Right lobe of liver (tissue), 6 donors: ENCODE results near the gene SLC24A4. TPM values are rescaled to one million over a fixed set of nuclear protein-coding genes. Genes with fewer than 3 reads are reported as not detected.

Experiments
- ATAC-seq, 4 donors: fragments of 200-7000 bp; cut with Tn5 transposase; one replicate each; pipeline ENCODE4 v1.9.1; 2020; ENCODE audit warnings: mild to moderate bottlenecking in 4 of 4, moderate library complexity in 4 of 4
- DNase-seq, 3 donors: peaks; one replicate each; pipeline ENCODE4 v3.0.0-alpha.2; 2020
- H3K27ac ChIP-seq, 3 donors: fragments of 200-600 bp; one replicate each; pipeline ENCODE4 v1.8.0; 2022
- H3K27me3 ChIP-seq, 2 donors: fragments of 200-600 bp; one replicate each; pipeline ENCODE4 v1.8.0; 2022
- H3K36me3 ChIP-seq, 4 donors: fragments of 200-600 bp; sonication (generic) in 1 of 4; one replicate each; pipeline versions ENCODE4 v1.5.1 to v1.8.0; 2017 to 2022; ENCODE audit warnings: control low read depth in 1 of 4
- H3K4me1 ChIP-seq, 4 donors: fragments of 200-600 bp; sonication (generic) in 1 of 4; one replicate each; pipeline versions ENCODE4 v1.5.1 to v1.8.0; 2017 to 2022; ENCODE audit warnings: control low read depth in 1 of 4
- H3K4me3 ChIP-seq, 3 donors: fragments of 200-600 bp; one replicate each; pipeline ENCODE4 v1.8.0; 2022
- H3K9me3 ChIP-seq, 4 donors: fragments of 200-600 bp; sonication (generic) in 1 of 4; one replicate each; pipeline versions ENCODE4 v1.5.1 to v1.8.0; 2017 to 2022; ENCODE audit warnings: control low read depth in 1 of 4
- POLR2A ChIP-seq: fragments of 450-650 bp; IDR thresholded peaks from one replicate; pipeline ENCODE4 v1.6.1; 2017; ENCODE audit warnings: antibody characterized with exemption, mild to moderate bottlenecking
- WGBS: methylation state at CpG from one replicate; pipeline ENCODE4 v1.1.6; 2018; ENCODE audit warnings: low coverage, low lambda C conversion rate; ENCODE audit not compliant: insufficient coverage; ENCODE audit errors: missing lambda C conversion rate; 5-methylcytosine and 5-hydroxymethylcytosine counted together
- intact Hi-C, 2 donors: fragments of 100-400 bp; cut with DNase I; formaldehyde crosslinking; loops; one replicate each; pipeline versions ENCODE4 v1.11.2 to v1.14.1; 2022
- total RNA-seq, 6 experiments: library from RNA; depleted of rRNA in 2 of 6; stranded (reverse); fragments of >200 nt in 2 of 6; fragmentation: NEBNext Ultra II Directional in 3 of 6; extraction: Animal tissue kit (Norgen Biotek cat#: 25700) in 3 of 6; gene quantifications; one replicate each; pipeline versions ENCODE4 v1.1.0 to v1.2.4, GENCODE V29; 2016 to 2023
- TF ChIP-seq, protein P1 (sequence below), 4 donors: fragments of 200-600 bp in 3 of 4; fragments of 450-650 bp in 1 of 4; IDR thresholded peaks; one replicate each; pipeline versions ENCODE4 v1.5.1 to v1.8.0; 2016 to 2022; ENCODE audit warnings: antibody characterized with exemption in 4 of 4, mild to moderate bottlenecking in 2 of 4
- donor health status: DM: no; HTN: yes; CAD: no.
- donor health status: DM: no; HTN: no; CAD: no.
- donor health status: DM: no; HTN: no; CAD: no.
- donor health status: DM: no; HTN: yes; CAD: no.
- donor health status: DM: no; HTN: yes; CAD: no.

The SLC24A4 gene
- total RNA-seq, 6 experiments from 2014 or later = 0.06 to 0.29 (median 0.21) TPM

DNA sequence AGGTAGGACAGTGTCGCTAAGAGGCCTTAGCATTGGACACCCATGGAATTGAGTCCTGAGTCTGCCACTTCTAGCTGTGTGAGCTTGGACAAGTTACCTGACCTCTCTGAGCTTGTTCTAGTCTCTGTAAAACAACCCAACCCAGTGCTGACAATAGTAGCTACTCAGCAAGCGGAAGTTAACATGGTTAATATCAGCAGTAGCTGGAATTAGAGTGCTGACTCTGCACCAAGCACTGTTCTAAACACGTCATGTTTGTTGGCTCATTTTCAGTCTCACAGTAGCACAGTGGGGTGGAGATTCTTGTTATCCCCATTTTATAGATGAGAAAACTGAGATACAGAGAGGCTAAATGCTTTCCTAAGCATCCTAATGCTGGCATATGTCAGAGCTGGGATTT, 143.1 kb downstream of the SLC24A4 start:
- H3K4me3 ChIP-seq = no peak overlapping the region
- 68% methylated on average over 3 of the region's 3 CpGs for WGBS
- no peak overlapping the region for H3K27ac ChIP-seq
- ATAC-seq = peak; percentile 60 to 77 (median 66)
- peaks cover 0 to 3% (median 0%) of the 10 kb centered on the region in 4 donors for H3K4me1 ChIP-seq
- TF ChIP-seq POLR2A = no peak
- TF ChIP-seq, protein P1, sequence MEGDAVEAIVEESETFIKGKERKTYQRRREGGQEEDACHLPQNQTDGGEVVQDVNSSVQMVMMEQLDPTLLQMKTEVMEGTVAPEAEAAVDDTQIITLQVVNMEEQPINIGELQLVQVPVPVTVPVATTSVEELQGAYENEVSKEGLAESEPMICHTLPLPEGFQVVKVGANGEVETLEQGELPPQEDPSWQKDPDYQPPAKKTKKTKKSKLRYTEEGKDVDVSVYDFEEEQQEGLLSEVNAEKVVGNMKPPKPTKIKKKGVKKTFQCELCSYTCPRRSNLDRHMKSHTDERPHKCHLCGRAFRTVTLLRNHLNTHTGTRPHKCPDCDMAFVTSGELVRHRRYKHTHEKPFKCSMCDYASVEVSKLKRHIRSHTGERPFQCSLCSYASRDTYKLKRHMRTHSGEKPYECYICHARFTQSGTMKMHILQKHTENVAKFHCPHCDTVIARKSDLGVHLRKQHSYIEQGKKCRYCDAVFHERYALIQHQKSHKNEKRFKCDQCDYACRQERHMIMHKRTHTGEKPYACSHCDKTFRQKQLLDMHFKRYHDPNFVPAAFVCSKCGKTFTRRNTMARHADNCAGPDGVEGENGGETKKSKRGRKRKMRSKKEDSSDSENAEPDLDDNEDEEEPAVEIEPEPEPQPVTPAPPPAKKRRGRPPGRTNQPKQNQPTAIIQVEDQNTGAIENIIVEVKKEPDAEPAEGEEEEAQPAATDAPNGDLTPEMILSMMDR (IDR thresholded peaks at IDR 0.05) = no peak
- H3K36me3 ChIP-seq = no peaks in the 10 kb centered on the region
- no peaks in the 10 kb centered on the region for H3K27me3 ChIP-seq
- no peak for DNase-seq
- intact Hi-C loops = no loop called here
- H3K9me3 ChIP-seq = no peaks in the 10 kb centered on the region

DNA sequence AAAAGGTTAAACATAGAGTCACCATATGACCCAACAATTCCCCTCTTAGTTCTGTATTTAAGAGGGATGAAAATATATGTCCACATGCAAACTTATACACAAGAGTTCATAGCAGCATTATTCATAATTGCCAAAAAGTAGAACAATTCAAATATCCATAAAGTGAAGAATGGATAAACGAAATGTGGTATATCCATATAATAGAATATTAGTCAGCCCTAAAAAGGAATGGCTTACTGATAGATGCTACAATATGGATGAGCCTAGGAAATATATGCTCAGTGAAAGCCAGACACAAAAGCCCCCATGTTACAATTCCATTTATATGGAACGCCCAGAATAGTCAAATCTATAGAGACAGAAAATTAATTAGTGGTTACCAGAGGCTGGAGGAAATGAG, 146.6 kb downstream of the SLC24A4 start:
- no peaks in the 10 kb centered on the region for H3K36me3 ChIP-seq
- no peak overlapping the region for H3K27ac ChIP-seq
- no peak for TF ChIP-seq POLR2A
- TF ChIP-seq, protein P1 (IDR thresholded peaks at IDR 0.05) = no peak
- WGBS = 70% methylated on average over 2 of the region's 2 CpGs
- H3K9me3 ChIP-seq = no peaks in the 10 kb centered on the region
- DNase-seq = no peak
- no peak overlapping the region for H3K4me3 ChIP-seq
- H3K27me3 ChIP-seq = no peaks in the 10 kb centered on the region
- no peak for ATAC-seq
- H3K4me1 ChIP-seq = peaks cover 0 to 5% (median 0%) of the 10 kb centered on the region in 4 donors
- intact Hi-C loops = no loop called here

DNA sequence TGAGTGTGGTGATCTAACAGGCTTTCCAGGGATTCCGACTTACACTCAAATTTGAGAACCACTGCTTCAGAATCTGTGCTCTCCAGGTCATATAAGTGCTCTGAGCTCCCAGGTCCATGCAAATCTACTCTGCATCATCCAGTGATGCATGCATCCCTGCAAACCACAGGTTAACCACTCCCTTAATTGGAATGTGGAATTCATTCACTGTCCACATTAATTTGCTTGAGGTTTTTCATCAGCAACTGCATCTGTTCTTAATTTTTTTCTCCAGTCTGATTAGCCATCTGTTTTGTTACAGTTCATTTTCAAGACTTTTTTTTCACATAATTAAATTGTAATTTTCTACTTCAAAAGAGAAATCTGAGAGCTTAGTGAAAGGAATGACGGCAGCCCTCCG, 147.2 kb downstream of the SLC24A4 start:
- no peaks in the 10 kb centered on the region for H3K36me3 ChIP-seq
- H3K27me3 ChIP-seq = no peaks in the 10 kb centered on the region
- WGBS = 94% methylated on average over 2 of the region's 3 CpGs
- DNase-seq (no peak), ATAC-seq (no peak)
- peaks cover 0 to 8% (median 0%) of the 10 kb centered on the region in 4 donors for H3K4me1 ChIP-seq
- H3K27ac ChIP-seq = no peak overlapping the region
- no peak overlapping the region for H3K4me3 ChIP-seq
- TF ChIP-seq POLR2A = no peak
- TF ChIP-seq, protein P1 (IDR thresholded peaks at IDR 0.05) = no peak
- intact Hi-C loops = no loop called here
- no peaks in the 10 kb centered on the region for H3K9me3 ChIP-seq

DNA sequence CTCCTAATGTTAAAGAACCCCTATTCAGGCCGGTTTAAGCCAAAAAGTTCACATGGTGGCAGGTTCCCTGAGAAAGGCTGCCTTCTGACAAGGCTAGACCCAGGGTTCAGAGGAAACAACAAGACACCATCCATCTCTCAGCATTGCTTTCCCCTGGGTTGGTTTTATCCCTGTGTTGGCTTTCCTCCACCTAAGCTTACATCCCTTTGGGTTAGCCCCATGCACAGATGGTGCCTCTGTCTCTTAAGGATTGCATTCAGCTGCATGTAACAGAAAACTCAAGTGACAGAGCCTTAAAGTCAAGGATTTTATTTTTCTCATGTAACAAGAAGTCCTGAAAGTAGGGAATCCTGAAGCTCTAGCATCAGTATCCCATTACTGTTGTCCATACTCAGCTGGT, 147.8 kb downstream of the SLC24A4 start:
- no peaks in the 10 kb centered on the region for H3K27me3 ChIP-seq
- DNase-seq (no peak), ATAC-seq (no peak)
- peaks cover 0 to 14% (median 2%) of the 10 kb centered on the region in 4 donors for H3K4me1 ChIP-seq
- 100% methylated on average over 1 of the region's 1 CpG for WGBS
- intact Hi-C loops = no loop called here
- H3K27ac ChIP-seq = no peak overlapping the region
- no peak overlapping the region for H3K4me3 ChIP-seq
- no peaks in the 10 kb centered on the region for H3K9me3 ChIP-seq
- no peaks in the 10 kb centered on the region for H3K36me3 ChIP-seq
- TF ChIP-seq, protein P1 (IDR thresholded peaks at IDR 0.05) = no peak
- no peak for TF ChIP-seq POLR2A

DNA sequence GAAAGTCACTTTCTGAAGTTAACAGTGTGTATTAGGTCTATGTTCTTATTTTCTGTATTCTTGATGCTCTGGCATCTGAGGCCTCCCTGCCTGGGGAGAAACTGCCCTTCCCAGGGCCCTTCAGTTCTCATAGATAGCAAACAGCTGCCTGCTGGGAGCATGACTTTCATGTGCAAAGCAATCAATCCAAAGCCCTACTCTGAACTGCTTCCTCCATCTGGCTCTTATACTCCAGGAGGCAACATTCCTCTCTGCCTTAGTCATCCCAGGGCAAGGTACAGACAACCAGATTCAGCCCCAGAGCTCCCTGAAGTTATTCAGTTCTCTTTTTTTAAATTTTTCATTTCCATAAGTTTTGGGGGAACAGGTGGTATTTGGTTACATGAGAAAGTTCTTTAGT, 149.0 kb downstream of the SLC24A4 start:
- Histone ChIP-seq H3K4me1 (peaks cover 0 to 15% (median 3%) of the 10 kb centered on the region in 4 donors), H3K4me3 (no peak overlapping the region), H3K9me3 (no peaks in the 10 kb centered on the region), H3K27ac (no peak overlapping the region), H3K36me3 (no peaks in the 10 kb centered on the region), H3K27me3 (no peaks in the 10 kb centered on the region)
- intact Hi-C loops = no loop called here
- TF ChIP-seq POLR2A = no peak
- TF ChIP-seq, protein P1 (IDR thresholded peaks at IDR 0.05) = no peak
- ATAC-seq = peak in 1 of 4 donors; percentile 24
- DNase-seq = no peak
